ENCODE data around the gene PAX8. TPM values are rescaled to one million over a fixed set of nuclear protein-coding genes. Genes with fewer than 3 reads are reported as not detected.

PAX8 gene
- total RNA-seq, 1 experiment from 2014 or later, result 3.1 TPM

- CTCF ChIA-PET, result interaction anchor here (0.6 kb wide), 1 partner anchor 19 kb away, joined by 8 read pairs; no protein-coding TSS in a partner anchor
- Histone ChIP-seq H3K4me1 (ENCODE audit: insufficient read depth, low read length, poor library complexity, severe bottlenecking) (no peaks in the 10 kb centered on the region), H3K9me3 (ENCODE audit: low read depth, low read length, poor library complexity, severe bottlenecking) (no peaks in the 10 kb centered on the region), H3K27me3 (replicated peaks; ENCODE audit: insufficient read depth, low read depth, low read length, poor library complexity) (no peaks in the 10 kb centered on the region), H3K36me3 (ENCODE audit: insufficient read depth, low read length, poor library complexity, severe bottlenecking) (no peaks in the 10 kb centered on the region), H3K27ac (ENCODE audit: low read depth, low read length, poor library complexity, severe bottlenecking) (no peak overlapping the region), H3K4me3 (ENCODE audit: low read depth, low read length, poor library complexity, severe bottlenecking) (no peak overlapping the region)
- DNase-seq (ENCODE audit: low spot score), result no peak
- BruUV-seq (replicated peaks), result no TSS peak
- TF ChIP-seq EZH2 (IDR thresholded peaks at IDR 0.05; ENCODE audit: borderline replicate concordance, low read depth, low read length, poor library complexity, severe bottlenecking), result no peak
- no peak for TF ChIP-seq CTCF (conservative IDR thresholded peaks at IDR 0.05; ENCODE audit: low read depth, low read length)
- intact Hi-C loops (cut with micrococcal nuclease; ENCODE audit: unreplicated experiment), result no loop called here
- POLR2A ChIA-PET (ENCODE audit: low non-redundant PET), result no interaction called here
Measured at GRCh38 chr2:113184531-113185230, 94.0 kb downstream of the PAX8 start.

- ChIA-PET CTCF (interaction anchor here (0.6 kb wide), 1 partner anchor 52 kb away, joined by 3 read pairs; no protein-coding TSS in a partner anchor), POLR2A (ENCODE audit: low non-redundant PET) (no interaction called here)
- Histone ChIP-seq H3K36me3 (ENCODE audit: insufficient read depth, low read length, poor library complexity, severe bottlenecking) (no peaks in the 10 kb centered on the region), H3K27ac (ENCODE audit: low read depth, low read length, poor library complexity, severe bottlenecking) (no peak overlapping the region), H3K27me3 (replicated peaks; ENCODE audit: insufficient read depth, low read depth, low read length, poor library complexity) (no peaks in the 10 kb centered on the region), H3K4me3 (ENCODE audit: low read depth, low read length, poor library complexity, severe bottlenecking) (no peak overlapping the region), H3K4me1 (ENCODE audit: insufficient read depth, low read length, poor library complexity, severe bottlenecking) (no peaks in the 10 kb centered on the region), H3K9me3 (ENCODE audit: low read depth, low read length, poor library complexity, severe bottlenecking) (no peaks in the 10 kb centered on the region)
- no peak for DNase-seq (ENCODE audit: low spot score)
- intact Hi-C loops (cut with micrococcal nuclease; ENCODE audit: unreplicated experiment), result no loop called here
- no peak for TF ChIP-seq CTCF (conservative IDR thresholded peaks at IDR 0.05; ENCODE audit: low read depth, low read length)
- TF ChIP-seq EZH2 (IDR thresholded peaks at IDR 0.05; ENCODE audit: borderline replicate concordance, low read depth, low read length, poor library complexity, severe bottlenecking), result no peak
- BruUV-seq (replicated peaks), result no TSS peak
Measured at GRCh38 chr2:113183703-113184102, 95.0 kb downstream of the PAX8 start.

- DNase-seq (ENCODE audit: low spot score), result no peak
- Histone ChIP-seq H3K36me3 (ENCODE audit: insufficient read depth, low read length, poor library complexity, severe bottlenecking) (no peaks in the 10 kb centered on the region), H3K9me3 (ENCODE audit: low read depth, low read length, poor library complexity, severe bottlenecking) (no peaks in the 10 kb centered on the region), H3K27me3 (replicated peaks; ENCODE audit: insufficient read depth, low read depth, low read length, poor library complexity) (no peaks in the 10 kb centered on the region), H3K4me3 (ENCODE audit: low read depth, low read length, poor library complexity, severe bottlenecking) (no peak overlapping the region), H3K4me1 (ENCODE audit: insufficient read depth, low read length, poor library complexity, severe bottlenecking) (no peaks in the 10 kb centered on the region), H3K27ac (ENCODE audit: low read depth, low read length, poor library complexity, severe bottlenecking) (no peak overlapping the region)
- ChIA-PET POLR2A (ENCODE audit: low non-redundant PET) (no interaction called here), CTCF (no interaction called here)
- intact Hi-C loops (cut with micrococcal nuclease; ENCODE audit: unreplicated experiment), result no loop called here
- TF ChIP-seq CTCF (conservative IDR thresholded peaks at IDR 0.05; ENCODE audit: low read depth, low read length), result no peak
- no peak for TF ChIP-seq EZH2 (IDR thresholded peaks at IDR 0.05; ENCODE audit: borderline replicate concordance, low read depth, low read length, poor library complexity, severe bottlenecking)
- no TSS peak for BruUV-seq (replicated peaks)
Measured at GRCh38 chr2:113183264-113183663, 95.5 kb downstream of the PAX8 start.
